ENCODE results near the gene FRS3.
A peak's percentile ranks its signal among the peaks of the same experiment; 100 is the strongest.

Gene FRS3

GRCh38 chr6:41805830-41806774 is 26.4 kb upstream of the FRS3 start:
- H3K9me3 Mint-ChIP-seq: no peaks in the 10 kb centered on the region
- H3K27me3 Mint-ChIP-seq: no peaks in the 10 kb centered on the region
- H3K4me3 Mint-ChIP-seq: no peak overlapping the region
- H3K36me3 Mint-ChIP-seq: no peaks in the 10 kb centered on the region
- no peak overlapping the region for H3K27ac Mint-ChIP-seq
- no peaks in the 10 kb centered on the region for H3K4me1 Mint-ChIP-seq

GRCh38 chr6:41801380-41801779 is 21.7 kb upstream of the FRS3 start:
- peaks cover 2% of the 10 kb centered on the region for H3K36me3 Mint-ChIP-seq
- H3K9me3 Mint-ChIP-seq: no peaks in the 10 kb centered on the region
- H3K4me3 Mint-ChIP-seq: no peak overlapping the region
- H3K27me3 Mint-ChIP-seq: no peaks in the 10 kb centered on the region
- no peak overlapping the region for H3K27ac Mint-ChIP-seq
- H3K4me1 Mint-ChIP-seq: no peaks in the 10 kb centered on the region

- no peaks in the 10 kb centered on the region for H3K9me3 Mint-ChIP-seq
- no peaks in the 10 kb centered on the region for H3K4me1 Mint-ChIP-seq
- no peak overlapping the region for H3K4me3 Mint-ChIP-seq
- no peaks in the 10 kb centered on the region for H3K27me3 Mint-ChIP-seq
- H3K27ac Mint-ChIP-seq: no peak overlapping the region
- H3K36me3 Mint-ChIP-seq: peaks cover 2% of the 10 kb centered on the region
Observed at GRCh38 chr6:41799559-41799911, 19.8 kb upstream of the FRS3 start.

GRCh38 chr6:41798901-41799558 is 19.3 kb upstream of the FRS3 start:
- Mint-ChIP-seq H3K27ac (no peak overlapping the region), H3K9me3 (no peaks in the 10 kb centered on the region), H3K27me3 (no peaks in the 10 kb centered on the region), H3K4me3 (no peak overlapping the region), H3K4me1 (no peaks in the 10 kb centered on the region), H3K36me3 (peaks cover 2% of the 10 kb centered on the region)

- Mint-ChIP-seq H3K36me3 (peaks cover 2% of the 10 kb centered on the region), H3K27ac (no peak overlapping the region), H3K9me3 (no peaks in the 10 kb centered on the region)
Observed at GRCh38 chr6:41796474-41796873, 16.8 kb upstream of the FRS3 start.

GRCh38 chr6:41791984-41792383 is 12.3 kb upstream of the FRS3 start:
- Mint-ChIP-seq H3K27ac (no peak overlapping the region), H3K4me3 (no peak overlapping the region), H3K27me3 (no peaks in the 10 kb centered on the region), H3K4me1 (peaks cover 15% of the 10 kb centered on the region), H3K9me3 (no peaks in the 10 kb centered on the region), H3K36me3 (peaks cover 6% of the 10 kb centered on the region)

More at GRCh38 chr6:41796474-41796873, 16.8 kb upstream of the FRS3 start:
- no peaks in the 10 kb centered on the region for H3K27me3 Mint-ChIP-seq
- no peak overlapping the region for H3K4me3 Mint-ChIP-seq
- H3K4me1 Mint-ChIP-seq: no peaks in the 10 kb centered on the region

GRCh38 chr6:41791305-41791704 is 11.6 kb upstream of the FRS3 start:
- peaks cover 15% of the 10 kb centered on the region for H3K4me1 Mint-ChIP-seq
- H3K9me3 Mint-ChIP-seq: no peaks in the 10 kb centered on the region
- H3K36me3 Mint-ChIP-seq: peaks cover 6% of the 10 kb centered on the region
- H3K27ac Mint-ChIP-seq: no peak overlapping the region
- peak overlapping the region; percentile 19 for H3K4me3 Mint-ChIP-seq
- H3K27me3 Mint-ChIP-seq: no peaks in the 10 kb centered on the region

- peaks cover 19% of the 10 kb centered on the region for H3K4me1 Mint-ChIP-seq
- H3K9me3 Mint-ChIP-seq: no peaks in the 10 kb centered on the region
- no peaks in the 10 kb centered on the region for H3K27me3 Mint-ChIP-seq
- peaks cover 6% of the 10 kb centered on the region for H3K36me3 Mint-ChIP-seq
- H3K27ac Mint-ChIP-seq: no peak overlapping the region
- H3K4me3 Mint-ChIP-seq: peak overlapping the region; percentile 97
Observed at GRCh38 chr6:41790045-41790444, 10.3 kb upstream of the FRS3 start.

GRCh38 chr6:41789390-41789724 is 9.7 kb upstream of the FRS3 start:
- Mint-ChIP-seq H3K36me3 (peaks cover 6% of the 10 kb centered on the region), H3K27ac (no peak overlapping the region), H3K9me3 (no peaks in the 10 kb centered on the region), H3K4me3 (peak overlapping the region; percentile 97), H3K4me1 (peaks cover 19% of the 10 kb centered on the region), H3K27me3 (no peaks in the 10 kb centered on the region)

- Mint-ChIP-seq H3K4me3 (peak within 1 kb of the TSS; percentile 97), H3K9me3 (no peaks in the 10 kb centered on the region), H3K27me3 (no peaks in the 10 kb centered on the region), H3K27ac (peak within 1 kb of the TSS; percentile 99), H3K36me3 (peaks cover 6% of the 10 kb centered on the region), H3K4me1 (peaks cover 19% of the 10 kb centered on the region)
Observed at GRCh38 chr6:41787219-41787917, 7.7 kb upstream of the FRS3 start, which contains the start of gene TOMM6. TOMM6 (plus strand) TSS chr6:41787694; CDS start chr6:41787698, 4 bp downstream.

GRCh38 chr6:41786451-41787218 is 6.9 kb upstream of the FRS3 start:
- H3K9me3 Mint-ChIP-seq: no peaks in the 10 kb centered on the region
- H3K4me1 Mint-ChIP-seq: peaks cover 19% of the 10 kb centered on the region
- H3K27me3 Mint-ChIP-seq: no peaks in the 10 kb centered on the region
- peak overlapping the region; percentile 97 for H3K4me3 Mint-ChIP-seq
- peaks cover 6% of the 10 kb centered on the region for H3K36me3 Mint-ChIP-seq
- H3K27ac Mint-ChIP-seq: peak overlapping the region; percentile 99

GRCh38 chr6:41785689-41786450 is 6.2 kb upstream of the FRS3 start:
- Mint-ChIP-seq H3K36me3 (peaks cover 6% of the 10 kb centered on the region), H3K27ac (peak overlapping the region; percentile 55), H3K9me3 (no peaks in the 10 kb centered on the region), H3K27me3 (no peaks in the 10 kb centered on the region), H3K4me1 (peaks cover 19% of the 10 kb centered on the region), H3K4me3 (peak overlapping the region; percentile 97)

- peaks cover 5% of the 10 kb centered on the region for H3K36me3 Mint-ChIP-seq
- H3K27me3 Mint-ChIP-seq: no peaks in the 10 kb centered on the region
- peaks cover 18% of the 10 kb centered on the region for H3K4me1 Mint-ChIP-seq
- H3K4me3 Mint-ChIP-seq: peak overlapping the region; percentile 60
- H3K27ac Mint-ChIP-seq: no peak overlapping the region
- no peaks in the 10 kb centered on the region for H3K9me3 Mint-ChIP-seq
Observed at GRCh38 chr6:41785254-41785653, 5.6 kb upstream of the FRS3 start.

GRCh38 chr6:41784581-41785171 is 5.0 kb upstream of the FRS3 start:
- Mint-ChIP-seq H3K36me3 (peaks cover 1% of the 10 kb centered on the region), H3K4me3 (peak overlapping the region; percentile 60), H3K4me1 (peaks cover 17% of the 10 kb centered on the region), H3K9me3 (no peaks in the 10 kb centered on the region), H3K27me3 (no peaks in the 10 kb centered on the region), H3K27ac (no peak overlapping the region)
